ENCODE data around the gene DEFB108B. TPM values are rescaled to one million over a fixed set of nuclear protein-coding genes. Genes with fewer than 3 reads are reported as not detected.
A peak's percentile ranks its signal among the peaks of the same experiment; 100 is the strongest.
"Not testable (repeated sequence)": the region's sequence is repeated elsewhere in the genome, so short reads cannot be mapped to it uniquely, and the experiment has no call there.

DEFB108B gene
- total RNA-seq, 1 donor from 2014 or later = not detected

- DNase-seq (ENCODE audit: low read depth, low spot score) = peak; percentile 11
These were observed 19.3 kb upstream of the DEFB108B start for GRCh38 chr11:71813481-71814355.

- DNase-seq (ENCODE audit: low read depth, low spot score) = not testable (repeated sequence)
These were observed 11.5 kb upstream of the DEFB108B start for GRCh38 chr11:71821539-71821938.

- DNase-seq (ENCODE audit: low read depth, low spot score) = not testable (repeated sequence)
These were observed 3.8 kb upstream of the DEFB108B start for GRCh38 chr11:71829247-71829646.

- not testable (repeated sequence) for DNase-seq (ENCODE audit: low read depth, low spot score)
These were observed 3.3 kb upstream of the DEFB108B start for GRCh38 chr11:71829686-71830085.

DNA sequence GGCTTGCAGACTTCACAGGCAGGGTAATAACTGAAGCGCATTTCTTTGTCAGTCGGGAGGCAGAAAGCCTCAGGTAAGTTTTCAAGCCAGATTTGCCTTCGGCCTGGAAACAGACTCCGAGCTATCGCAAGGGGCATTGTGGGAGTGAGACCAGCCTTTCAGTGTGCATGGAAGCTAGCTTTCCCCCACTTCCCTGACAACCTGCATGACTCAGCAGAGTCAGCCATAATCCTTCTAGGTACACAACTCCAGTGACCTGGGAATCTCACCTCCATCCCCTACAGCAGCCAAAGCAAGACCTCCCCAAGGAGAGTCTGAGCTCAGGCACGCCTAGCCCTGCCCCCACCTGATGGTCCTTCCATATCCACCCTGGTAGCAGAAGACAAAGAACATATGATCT is 9.7 kb downstream of the DEFB108B start:
- DNase-seq (ENCODE audit: low read depth, low spot score) = not testable (repeated sequence)

GRCh38 chr11:71843355-71843754 is 10.4 kb downstream of the DEFB108B start:
- DNase-seq (ENCODE audit: low read depth, low spot score) = not testable (repeated sequence)

- DNase-seq (ENCODE audit: low read depth, low spot score) = no peak
These were observed 10.9 kb downstream of the DEFB108B start for GRCh38 chr11:71843858-71844257.

GRCh38 chr11:71853895-71854294 is 20.9 kb downstream of the DEFB108B start:
- not testable (repeated sequence) for DNase-seq (ENCODE audit: low read depth, low spot score)

GRCh38 chr11:71855880-71856279 is 22.9 kb downstream of the DEFB108B start:
- DNase-seq (ENCODE audit: low read depth, low spot score) = not testable (repeated sequence)

- not testable (repeated sequence) for DNase-seq (ENCODE audit: low read depth, low spot score)
These were observed 27.8 kb downstream of the DEFB108B start for GRCh38 chr11:71860835-71861234.

DNA sequence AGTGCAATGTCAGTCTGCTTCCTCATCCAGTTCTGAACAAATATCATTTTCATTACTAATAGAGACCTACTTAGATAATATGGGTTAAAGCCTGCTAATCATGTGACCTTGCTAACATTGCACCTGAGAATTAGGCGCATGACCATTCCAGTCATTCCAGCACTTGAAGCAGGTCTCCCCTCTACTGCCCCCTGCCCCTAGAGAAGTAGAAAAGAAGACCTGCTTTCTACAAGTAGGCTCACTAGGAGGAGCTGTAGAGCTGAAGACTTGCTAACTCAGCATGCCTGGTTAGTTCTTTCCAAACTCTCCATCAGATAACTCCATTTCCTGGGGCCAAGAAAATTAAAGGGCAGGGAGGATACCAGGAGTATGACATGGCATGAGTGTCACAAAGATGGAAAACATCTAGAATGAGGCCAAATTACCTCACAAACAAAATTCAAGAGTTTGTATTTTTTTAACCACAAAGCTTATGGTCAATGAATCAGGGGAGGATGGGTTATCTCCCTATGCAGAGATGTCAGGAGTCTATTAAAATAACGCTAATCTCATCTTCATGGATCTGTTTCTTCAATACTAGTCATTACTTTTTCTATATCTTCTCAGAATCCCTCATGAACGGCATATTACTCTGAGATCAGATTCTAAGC is 31.1 kb downstream of the DEFB108B start:
- peak; percentile 35 for DNase-seq (ENCODE audit: low read depth, low spot score)

- DNase-seq (ENCODE audit: low read depth, low spot score) = not testable (repeated sequence)
These were observed 34.2 kb downstream of the DEFB108B start for GRCh38 chr11:71867209-71867608.

- DNase-seq (ENCODE audit: low read depth, low spot score) = not testable (repeated sequence)
These were observed 36.9 kb downstream of the DEFB108B start for GRCh38 chr11:71869931-71870330.

DNA sequence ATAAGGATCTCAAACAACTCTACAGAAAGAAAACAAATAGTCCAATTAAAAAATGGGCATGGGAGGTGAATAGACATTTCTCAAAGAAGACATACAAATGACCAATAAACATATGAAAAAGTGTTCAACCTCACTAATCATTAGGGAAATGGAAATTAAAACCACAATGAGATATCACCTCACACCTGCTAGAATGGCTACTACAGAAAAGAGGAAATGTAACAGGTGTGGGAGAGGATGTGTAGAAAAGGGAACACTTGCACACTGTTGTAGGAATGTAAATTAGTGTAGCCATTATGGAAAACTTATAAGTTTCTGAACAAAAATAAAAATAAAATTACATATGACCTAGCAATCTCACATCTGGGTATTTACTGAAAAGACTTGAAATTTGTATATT is 37.7 kb downstream of the DEFB108B start:
- DNase-seq (ENCODE audit: low read depth, low spot score) = not testable (repeated sequence)

- DNase-seq (ENCODE audit: low read depth, low spot score) = not testable (repeated sequence)
These were observed 43.3 kb downstream of the DEFB108B start for GRCh38 chr11:71876262-71876661.

GRCh38 chr11:71878059-71878458 is 45.1 kb downstream of the DEFB108B start, which contains the start of gene DEFB131B:
TSS of gene DEFB131B (plus strand) at chr11:71878453. CDS start at chr11:71878453, 0 bp downstream.
- DNase-seq (ENCODE audit: low read depth, low spot score) = not testable (repeated sequence)

- not testable (repeated sequence) for DNase-seq (ENCODE audit: low read depth, low spot score)
These were observed 52.8 kb downstream of the DEFB108B start for GRCh38 chr11:71885806-71886205.

Other genes with a start within 250 kb of the DEFB108B start
- gene DEFB131B, start 45.3 kb downstream of the DEFB108B start, total RNA-seq = not detected in 2 replicates
- 8.3 and 9.2 TPM in 2 replicates for gene XNDC1N, start 95.4 kb downstream of the DEFB108B start, total RNA-seq
- 86.8 and 101 TPM in 2 replicates for gene RNF121, start 95.8 kb downstream of the DEFB108B start, total RNA-seq
- gene IL18BP, start 165.7 kb downstream of the DEFB108B start, total RNA-seq = 6.1 and 8.4 TPM in 2 replicates
- gene NUMA1, start 247.3 kb downstream of the DEFB108B start, total RNA-seq = 130 and 140 TPM in 2 replicates
- 2.6 and 3.5 TPM in 2 replicates for gene LRRC51, start 247.7 kb downstream of the DEFB108B start, total RNA-seq

Measured in pulmonary artery endothelial cell (primary cell).